Measurements from ENCODE around the gene PDZD2.

PDZD2 gene

GRCh38 chr5:31823472-31823871, 184.5 kb downstream of the PDZD2 start:
- H3K27ac ChIP-seq (ENCODE audit: insufficient read depth in 1 of 2, low read depth in 1 of 2, low read length in 2 of 2, poor library complexity in 1 of 2, severe bottlenecking in 2 of 2) = peak overlapping the region in 1 of 2 experiments; percentile 52
- ChIA-PET POLR2A (interaction anchor here (0.6 to 1.0 kb wide), 3 partner anchors 25 to 904 kb away, joined by 3 to 4 read pairs (median 3); no protein-coding TSS in a partner anchor), CTCF (interaction anchor here (1.0 to 3.7 kb wide), 15 partner anchors 12 to 270 kb away, joined by 3 to 31 read pairs (median 8); partner anchors contain the start of gene PDZD2)
- WGBS (ENCODE audit: insufficient coverage) = 0% methylated on average over 1 of the region's 3 CpGs
- DNase-seq = peak; percentile 79 to 89 (median 85)
- H3K4me1 ChIP-seq (ENCODE audit: control extremely low read depth in 1 of 4, control insufficient read depth in 4 of 4, insufficient read depth in 4 of 4, low read length in 3 of 4) = peaks cover 20 to 38% (median 30%) of the 10 kb centered on the region in 4 experiments
- peaks cover 1 to 6% (median 3%) of the 10 kb centered on the region in 5 experiments for H3K9me3 ChIP-seq (ENCODE audit: control extremely low read depth in 1 of 5, control insufficient read depth in 4 of 5, insufficient read depth in 2 of 5, low read depth in 1 of 5, low read length in 4 of 5)
- H3K36me3 ChIP-seq (ENCODE audit: control insufficient read depth in 4 of 4, insufficient read depth in 4 of 4, low read length in 3 of 4) = no peaks in the 10 kb centered on the region
- H3K27me3 ChIP-seq (replicated peaks in 2 of 5; ENCODE audit: control insufficient read depth in 4 of 5, insufficient read depth in 5 of 5, low read length in 4 of 5) = no peaks in the 10 kb centered on the region
- peak overlapping the region in 4 of 7 experiments; percentile 2 to 44 (median 10) for H3K4me3 ChIP-seq (ENCODE audit: control insufficient read depth in 1 of 7, extremely low read depth in 1 of 7, insufficient read depth in 4 of 7, low read depth in 2 of 7, low read length in 6 of 7)

GRCh38 chr5:31824869-31825517, 186.1 kb downstream of the PDZD2 start:
- ChIA-PET CTCF (interaction anchor here (0.6 to 3.7 kb wide), 27 partner anchors 9 to 285 kb away, joined by 3 to 31 read pairs (median 5); partner anchors contain the start of gene PDZD2), POLR2A (interaction anchor here (0.5 kb wide), 1 partner anchor 12 kb away, joined by 3 read pairs; no protein-coding TSS in a partner anchor)
- H3K9me3 ChIP-seq (ENCODE audit: control extremely low read depth in 1 of 5, control insufficient read depth in 4 of 5, insufficient read depth in 2 of 5, low read depth in 1 of 5, low read length in 4 of 5) = peaks cover 4 to 11% (median 9%) of the 10 kb centered on the region in 5 experiments
- H3K27ac ChIP-seq (ENCODE audit: insufficient read depth in 1 of 2, low read depth in 1 of 2, low read length in 2 of 2, poor library complexity in 1 of 2, severe bottlenecking in 2 of 2) = no peak overlapping the region
- H3K36me3 ChIP-seq (ENCODE audit: control insufficient read depth in 4 of 4, insufficient read depth in 4 of 4, low read length in 3 of 4) = no peaks in the 10 kb centered on the region
- H3K27me3 ChIP-seq (replicated peaks in 2 of 5; ENCODE audit: control insufficient read depth in 4 of 5, insufficient read depth in 5 of 5, low read length in 4 of 5) = no peaks in the 10 kb centered on the region
- peaks cover 20 to 38% (median 30%) of the 10 kb centered on the region in 4 experiments for H3K4me1 ChIP-seq (ENCODE audit: control extremely low read depth in 1 of 4, control insufficient read depth in 4 of 4, insufficient read depth in 4 of 4, low read length in 3 of 4)
- WGBS (ENCODE audit: insufficient coverage) = 24% methylated on average over 8 of the region's 8 CpGs
- DNase-seq = peak in 1 of 3 donors; percentile 23
- peak overlapping the region in 2 of 7 experiments; percentile 11 to 15 for H3K4me3 ChIP-seq (ENCODE audit: control insufficient read depth in 1 of 7, extremely low read depth in 1 of 7, insufficient read depth in 4 of 7, low read depth in 2 of 7, low read length in 6 of 7)

- POLR2A ChIA-PET = no interaction called here
- peaks cover 4 to 11% (median 9%) of the 10 kb centered on the region in 5 experiments for H3K9me3 ChIP-seq (ENCODE audit: control extremely low read depth in 1 of 5, control insufficient read depth in 4 of 5, insufficient read depth in 2 of 5, low read depth in 1 of 5, low read length in 4 of 5)
- 0% methylated on average over 3 of the region's 8 CpGs for WGBS (ENCODE audit: insufficient coverage)
- no peak overlapping the region for H3K27ac ChIP-seq (ENCODE audit: insufficient read depth in 1 of 2, low read depth in 1 of 2, low read length in 2 of 2, poor library complexity in 1 of 2, severe bottlenecking in 2 of 2)
- peaks cover 0 to under 1% (median 0%) of the 10 kb centered on the region in 5 experiments for H3K27me3 ChIP-seq (replicated peaks in 2 of 5; ENCODE audit: control insufficient read depth in 4 of 5, insufficient read depth in 5 of 5, low read length in 4 of 5)
- CTCF ChIA-PET = interaction anchor here (0.6 to 3.7 kb wide), 20 partner anchors 9 to 422 kb away, joined by 3 to 31 read pairs (median 6); no protein-coding TSS in a partner anchor
- DNase-seq = peak; percentile 59 to 74 (median 73)
- peak overlapping the region in 2 of 7 experiments; percentile 16 to 55 for H3K4me3 ChIP-seq (ENCODE audit: control insufficient read depth in 1 of 7, extremely low read depth in 1 of 7, insufficient read depth in 4 of 7, low read depth in 2 of 7, low read length in 6 of 7)
- H3K4me1 ChIP-seq (ENCODE audit: control extremely low read depth in 1 of 4, control insufficient read depth in 4 of 4, insufficient read depth in 4 of 4, low read length in 3 of 4) = peaks cover 20 to 38% (median 30%) of the 10 kb centered on the region in 4 experiments
- H3K36me3 ChIP-seq (ENCODE audit: control insufficient read depth in 4 of 4, insufficient read depth in 4 of 4, low read length in 3 of 4) = no peaks in the 10 kb centered on the region
These were observed 186.7 kb downstream of the PDZD2 start for GRCh38 chr5:31825518-31826068.

GRCh38 chr5:31827867-31828266, 188.9 kb downstream of the PDZD2 start:
- H3K4me1 ChIP-seq (ENCODE audit: control extremely low read depth in 1 of 4, control insufficient read depth in 4 of 4, insufficient read depth in 4 of 4, low read length in 3 of 4) = peaks cover 20 to 33% (median 28%) of the 10 kb centered on the region in 4 experiments
- peak in 1 of 3 donors; percentile 21 for DNase-seq
- POLR2A ChIA-PET = interaction anchor here (0.6 kb wide), 1 partner anchor 27 kb away, joined by 3 read pairs; no protein-coding TSS in a partner anchor
- H3K27me3 ChIP-seq (replicated peaks in 2 of 5; ENCODE audit: control insufficient read depth in 4 of 5, insufficient read depth in 5 of 5, low read length in 4 of 5) = peaks cover 0 to 1% (median 0%) of the 10 kb centered on the region in 5 experiments
- no CpG with 5 or more reads among the region's 1 CpG for WGBS (ENCODE audit: insufficient coverage)
- CTCF ChIA-PET = interaction anchor here (1.2 to 2.6 kb wide), 4 partner anchors 10 to 249 kb away, joined by 3 to 13 read pairs (median 8); no protein-coding TSS in a partner anchor
- peaks cover 4 to 16% (median 9%) of the 10 kb centered on the region in 5 experiments for H3K9me3 ChIP-seq (ENCODE audit: control extremely low read depth in 1 of 5, control insufficient read depth in 4 of 5, insufficient read depth in 2 of 5, low read depth in 1 of 5, low read length in 4 of 5)
- no peak overlapping the region for H3K4me3 ChIP-seq (ENCODE audit: control insufficient read depth in 1 of 7, extremely low read depth in 1 of 7, insufficient read depth in 4 of 7, low read depth in 2 of 7, low read length in 6 of 7)
- no peak overlapping the region for H3K27ac ChIP-seq (ENCODE audit: insufficient read depth in 1 of 2, low read depth in 1 of 2, low read length in 2 of 2, poor library complexity in 1 of 2, severe bottlenecking in 2 of 2)
- H3K36me3 ChIP-seq (ENCODE audit: control insufficient read depth in 4 of 4, insufficient read depth in 4 of 4, low read length in 3 of 4) = no peaks in the 10 kb centered on the region

GRCh38 chr5:31832966-31833365, 194.0 kb downstream of the PDZD2 start:
- whole genome bisulfite sequencing (ENCODE audit: insufficient coverage) = 100% methylated on average over 2 of the region's 4 CpGs
- H3K27ac ChIP-seq (ENCODE audit: insufficient read depth in 1 of 2, low read depth in 1 of 2, low read length in 2 of 2, poor library complexity in 1 of 2, severe bottlenecking in 2 of 2) = no peak overlapping the region
- ChIA-PET CTCF (interaction anchor here (0.7 to 2.3 kb wide), 3 partner anchors 20 to 244 kb away, joined by 3 to 5 read pairs (median 4); no protein-coding TSS in a partner anchor), POLR2A (no interaction called here)
- no peaks in the 10 kb centered on the region for H3K36me3 ChIP-seq (ENCODE audit: control insufficient read depth in 4 of 4, insufficient read depth in 4 of 4, low read length in 3 of 4)
- DNase-seq = no peak
- peaks cover 1 to 16% (median 8%) of the 10 kb centered on the region in 5 experiments for H3K9me3 ChIP-seq (ENCODE audit: control extremely low read depth in 1 of 5, control insufficient read depth in 4 of 5, insufficient read depth in 2 of 5, low read depth in 1 of 5, low read length in 4 of 5)
- peaks cover 0 to 1% (median 0%) of the 10 kb centered on the region in 5 experiments for H3K27me3 ChIP-seq (replicated peaks in 2 of 5; ENCODE audit: control insufficient read depth in 4 of 5, insufficient read depth in 5 of 5, low read length in 4 of 5)
- H3K4me1 ChIP-seq (ENCODE audit: control extremely low read depth in 1 of 4, control insufficient read depth in 4 of 4, insufficient read depth in 4 of 4, low read length in 3 of 4) = no peaks in the 10 kb centered on the region
- no peak overlapping the region for H3K4me3 ChIP-seq (ENCODE audit: control insufficient read depth in 1 of 7, extremely low read depth in 1 of 7, insufficient read depth in 4 of 7, low read depth in 2 of 7, low read length in 6 of 7)

- ChIA-PET CTCF (interaction anchor here (0.5 to 2.3 kb wide), 4 partner anchors 8 to 243 kb away, joined by 3 to 8 read pairs (median 4); no protein-coding TSS in a partner anchor), POLR2A (no interaction called here)
- DNase-seq = no peak
- Histone ChIP-seq H3K4me1 (ENCODE audit: control extremely low read depth in 1 of 4, control insufficient read depth in 4 of 4, insufficient read depth in 4 of 4, low read length in 3 of 4) (no peaks in the 10 kb centered on the region), H3K9me3 (ENCODE audit: control extremely low read depth in 1 of 5, control insufficient read depth in 4 of 5, insufficient read depth in 2 of 5, low read depth in 1 of 5, low read length in 4 of 5) (peaks cover 0 to 12% (median 3%) of the 10 kb centered on the region in 5 experiments), H3K36me3 (ENCODE audit: control insufficient read depth in 4 of 4, insufficient read depth in 4 of 4, low read length in 3 of 4) (no peaks in the 10 kb centered on the region), H3K27me3 (replicated peaks in 2 of 5; ENCODE audit: control insufficient read depth in 4 of 5, insufficient read depth in 5 of 5, low read length in 4 of 5) (peaks cover 0 to 1% (median 0%) of the 10 kb centered on the region in 5 experiments), H3K27ac (ENCODE audit: insufficient read depth in 1 of 2, low read depth in 1 of 2, low read length in 2 of 2, poor library complexity in 1 of 2, severe bottlenecking in 2 of 2) (no peak overlapping the region), H3K4me3 (ENCODE audit: control insufficient read depth in 1 of 7, extremely low read depth in 1 of 7, insufficient read depth in 4 of 7, low read depth in 2 of 7, low read length in 6 of 7) (no peak overlapping the region)
- WGBS (ENCODE audit: insufficient coverage) = 100% methylated on average over 1 of the region's 2 CpGs
These were observed 194.8 kb downstream of the PDZD2 start for GRCh38 chr5:31833710-31834109.
